Stimulated activated CD8-positive, alpha-beta memory T cell treated with anti-CD3 and anti-CD28 coated beads, Interleukin-12 subunit alpha, Interleukin-12 subunit beta, amount 100 ng/mL, for 24 hours (primary cell): ENCODE measurements around the gene SEMA3D.

Experiments
- DNase-seq: peaks from one replicate; pipeline ENCODE4 v3.0.0-alpha.2; 2020; ENCODE audit errors: extremely low read depth

The SEMA3D gene

DNA sequence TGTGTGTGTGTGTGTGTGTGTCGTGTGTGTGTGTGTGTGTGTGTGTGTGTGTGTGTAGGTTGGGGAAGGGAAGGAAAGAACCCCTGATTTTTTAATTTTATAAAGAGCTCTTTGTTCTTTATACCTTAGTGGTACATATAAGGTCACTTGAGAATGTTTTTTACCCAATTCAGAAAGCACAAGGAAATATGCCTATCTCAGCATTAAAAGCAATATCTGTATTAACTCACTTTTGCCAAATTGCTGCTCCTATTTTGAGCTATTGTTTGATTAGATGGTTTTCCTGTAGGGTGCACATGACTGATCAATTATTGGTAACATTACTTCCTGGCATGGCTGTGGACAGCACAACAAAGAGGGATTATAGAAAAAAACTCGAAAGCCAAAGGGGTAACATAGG, 60.5 kb downstream of the SEMA3D start:
- DNase-seq: no peak

DNA sequence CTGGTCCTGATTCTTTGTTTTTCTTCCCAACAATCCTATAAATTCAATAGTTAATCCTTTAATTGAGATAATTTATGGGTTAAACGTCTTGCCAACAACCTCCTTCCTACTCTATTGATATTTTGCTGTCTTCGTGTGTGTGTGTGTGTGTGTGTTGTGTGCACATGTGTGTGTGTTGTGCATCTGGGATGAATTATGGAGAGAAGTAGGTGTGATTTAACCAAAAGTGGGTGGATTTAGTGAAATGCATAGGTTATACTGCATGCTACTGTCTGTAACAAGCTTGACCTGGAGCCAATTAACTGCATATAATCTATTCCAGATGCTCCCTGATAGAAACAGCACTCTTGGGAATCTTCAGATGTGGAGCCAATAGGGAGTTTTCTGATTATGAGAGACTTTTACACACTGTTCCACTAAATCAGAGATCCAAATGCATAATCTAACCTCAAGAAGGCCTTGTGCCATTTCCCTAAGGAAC, 61.2 kb downstream of the SEMA3D start:
- DNase-seq: no peak

DNA sequence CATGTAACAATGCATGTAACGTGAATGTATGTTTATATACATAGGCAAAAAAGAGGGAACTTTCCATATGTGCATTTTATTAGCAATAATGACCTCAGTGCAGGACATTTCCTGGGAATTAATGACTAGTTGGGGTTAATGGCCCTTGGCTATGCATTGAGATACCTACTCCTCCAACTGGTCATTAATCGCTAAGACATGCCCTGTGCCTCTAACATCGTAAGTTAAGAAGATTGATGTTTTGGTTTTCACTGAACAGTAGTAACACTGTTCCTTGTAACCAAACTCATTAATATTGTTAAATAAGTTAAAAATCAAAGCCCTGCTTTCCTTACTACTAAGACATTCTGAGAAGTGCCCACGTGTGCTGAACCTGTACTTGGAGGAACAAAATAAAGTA, 61.7 kb downstream of the SEMA3D start:
- no peak for DNase-seq

DNA sequence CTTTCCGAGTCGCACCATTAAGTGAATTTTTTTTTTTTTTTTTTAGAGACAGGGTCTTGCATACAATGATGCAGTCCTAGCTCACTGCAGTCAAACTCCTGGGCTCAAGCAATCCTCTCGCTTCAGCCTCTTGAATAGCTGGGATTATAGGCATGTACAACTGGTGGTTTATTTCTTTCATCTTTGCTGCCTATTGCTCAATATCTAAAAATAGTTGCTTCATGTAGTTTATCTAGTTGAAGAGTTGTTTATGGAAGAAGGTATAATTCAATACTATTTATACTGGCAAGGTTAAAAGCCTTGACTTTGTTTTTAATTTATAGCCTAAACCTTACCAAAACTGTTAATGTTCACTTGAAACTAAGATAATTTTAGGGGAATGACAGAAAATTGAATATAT, 66.9 kb downstream of the SEMA3D start:
- no peak for DNase-seq

DNA sequence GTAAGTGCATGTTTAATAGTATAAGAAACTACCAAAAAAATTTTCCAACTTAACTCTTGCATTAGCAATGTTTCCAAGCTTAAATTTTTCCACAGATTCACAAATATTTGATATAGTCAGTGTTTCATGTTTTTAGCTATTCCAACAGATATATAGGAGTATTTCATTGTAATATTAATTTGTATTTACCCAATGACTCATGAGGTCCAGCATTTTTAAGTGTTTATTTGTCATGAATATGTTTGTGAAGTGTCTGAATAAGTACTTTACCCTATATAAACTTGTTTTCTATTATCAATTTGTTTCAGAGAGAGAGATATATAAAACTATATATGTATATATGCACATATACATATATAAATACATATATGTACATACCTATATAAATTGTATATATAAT, 71.0 kb downstream of the SEMA3D start:
- DNase-seq: no peak

DNA sequence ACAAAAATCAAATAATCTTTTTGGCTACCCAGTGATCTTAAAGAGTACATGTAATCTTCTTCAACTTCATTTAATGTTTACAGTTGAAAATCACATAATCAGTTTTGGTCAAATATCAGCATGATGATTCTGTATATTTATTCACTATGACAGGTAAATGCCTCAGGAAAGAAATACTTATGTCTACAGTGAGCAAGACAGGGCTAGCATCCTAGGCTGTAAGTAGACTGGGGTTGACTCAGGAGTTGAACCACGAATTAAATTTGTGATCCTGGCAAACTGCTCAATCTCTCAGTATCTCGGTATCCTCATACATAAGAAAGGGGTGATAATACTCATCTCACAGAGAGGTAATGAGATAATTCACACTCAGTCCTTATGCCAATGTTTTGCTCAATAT, 71.8 kb downstream of the SEMA3D start:
- DNase-seq: no peak

DNA sequence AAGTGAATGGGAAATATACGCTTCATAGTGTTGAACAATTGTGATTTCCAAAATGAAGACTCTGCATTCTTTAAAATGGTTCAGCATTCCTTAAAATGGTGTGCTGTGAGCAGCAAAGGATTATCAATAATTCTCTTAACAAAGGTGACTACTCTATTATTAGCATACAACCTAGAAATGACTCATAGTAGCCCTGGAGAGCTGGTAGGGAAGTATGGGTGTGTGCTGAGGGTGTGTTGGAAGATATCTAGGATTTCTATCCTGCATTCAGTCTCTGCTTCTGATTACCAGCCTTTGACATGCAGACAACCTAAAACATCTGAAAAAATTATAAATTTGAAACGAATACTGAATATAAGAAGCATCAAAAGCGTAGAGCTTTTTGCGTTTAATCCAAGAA, 72.5 kb downstream of the SEMA3D start:
- DNase-seq: no peak

DNA sequence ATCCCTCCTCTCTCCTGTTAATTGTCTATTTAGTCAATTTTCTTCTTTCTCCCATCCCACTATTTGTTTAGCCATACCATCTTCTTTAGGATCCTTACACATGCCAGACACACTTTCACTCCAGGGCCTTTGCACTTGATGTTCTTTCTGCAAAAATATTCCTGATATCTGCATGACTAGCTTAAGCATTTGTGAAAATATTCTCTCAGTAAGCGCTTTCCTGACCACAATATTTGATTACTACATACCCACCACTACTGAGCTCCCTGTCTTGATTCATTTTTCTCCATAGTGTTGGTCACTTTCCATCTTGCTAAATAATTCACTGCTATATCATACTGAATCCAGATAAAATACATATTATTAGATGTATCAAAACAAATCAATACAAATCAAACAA, 75.1 kb downstream of the SEMA3D start:
- no peak for DNase-seq

DNA sequence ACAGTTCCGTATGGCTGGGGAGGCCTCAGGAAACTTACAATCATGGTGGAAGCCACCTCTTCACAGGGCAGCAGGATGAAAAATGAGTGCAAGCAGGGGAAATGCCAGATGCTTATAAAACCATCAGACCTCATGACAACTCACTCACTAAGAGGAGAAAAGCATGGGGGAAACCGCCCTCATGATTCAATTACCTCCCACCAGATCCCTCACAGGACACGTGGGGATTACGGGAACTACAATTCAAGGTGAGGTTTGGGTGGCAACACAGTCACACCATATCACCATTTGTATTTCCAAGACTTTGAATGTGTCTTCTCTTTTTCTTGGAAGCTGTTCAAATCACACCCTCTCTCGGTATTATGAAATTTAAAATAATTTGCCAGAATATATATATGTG, 80.1 kb downstream of the SEMA3D start:
- no peak for DNase-seq

DNA sequence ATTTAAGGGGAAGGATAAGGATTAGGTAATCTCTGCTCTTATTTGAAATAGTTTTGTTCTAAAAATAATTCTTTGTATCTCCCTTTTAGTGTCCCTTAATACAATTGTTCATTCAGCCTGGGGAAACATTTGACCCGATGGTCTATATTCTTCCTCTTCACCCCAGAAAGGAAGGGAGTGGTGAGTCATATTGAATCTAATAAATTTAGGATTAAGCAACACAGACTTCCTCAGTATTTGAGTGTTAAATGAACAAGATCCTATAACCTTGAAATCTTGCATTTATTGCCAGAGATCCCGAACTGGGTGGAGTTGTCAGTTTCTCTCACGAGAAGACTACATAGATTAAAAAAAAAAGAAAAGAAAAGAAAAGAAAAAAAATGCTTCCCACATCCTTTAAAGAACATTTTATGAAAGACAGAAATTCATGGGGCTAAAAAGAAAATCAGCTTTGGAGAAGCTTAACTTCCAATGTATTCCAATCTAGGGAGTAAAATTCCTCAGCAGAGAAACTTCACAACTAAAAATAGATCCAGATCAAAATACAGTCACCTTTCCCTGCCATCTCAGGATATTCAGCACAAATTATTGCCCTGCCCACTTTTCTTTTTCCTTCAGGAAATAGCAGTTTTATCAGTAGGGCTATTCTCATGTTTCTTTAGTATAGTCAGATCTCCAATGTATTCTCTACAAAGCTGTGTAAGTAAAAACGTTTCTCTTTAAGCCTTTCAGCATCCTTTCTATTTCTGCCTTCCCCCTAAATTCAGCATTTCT, 82.2 kb downstream of the SEMA3D start:
- no peak for DNase-seq

DNA sequence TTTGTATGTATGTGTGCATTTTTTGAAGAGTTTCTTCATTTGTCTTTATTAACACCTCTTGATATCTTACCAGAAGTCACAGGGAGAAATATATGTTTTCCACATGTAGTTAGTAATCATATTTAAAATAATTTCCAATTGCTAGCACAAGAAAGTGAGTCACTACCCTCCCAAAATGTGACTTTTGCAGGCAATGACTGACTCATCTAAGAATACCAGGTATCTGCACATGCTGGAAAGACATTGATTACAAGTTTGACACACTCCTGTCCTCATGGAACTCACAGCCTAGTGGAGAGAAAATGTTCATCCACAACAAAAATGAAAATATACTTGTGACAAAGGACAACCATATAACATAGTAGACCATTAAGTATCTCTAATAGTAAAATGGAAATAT, 82.9 kb downstream of the SEMA3D start:
- no peak for DNase-seq

DNA sequence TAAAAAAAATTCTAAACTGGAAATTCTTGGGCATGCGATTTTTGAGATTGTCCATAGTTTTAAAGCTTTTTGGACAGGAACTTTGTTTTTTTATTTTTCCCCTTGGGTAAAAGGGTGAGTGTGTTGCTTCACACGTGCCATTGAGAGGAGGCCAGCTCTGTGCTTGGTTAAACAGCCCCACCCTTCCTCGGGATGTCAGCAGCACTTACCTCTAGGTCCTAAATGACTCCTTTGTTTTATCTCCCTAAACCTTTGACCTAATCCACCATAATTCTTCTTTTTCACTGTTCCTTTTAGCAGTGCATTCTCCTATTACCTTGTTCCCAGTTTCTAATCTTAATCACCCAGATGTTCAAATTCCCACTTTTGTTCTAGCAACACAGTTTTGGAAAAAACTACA, 83.5 kb downstream of the SEMA3D start:
- DNase-seq: no peak

DNA sequence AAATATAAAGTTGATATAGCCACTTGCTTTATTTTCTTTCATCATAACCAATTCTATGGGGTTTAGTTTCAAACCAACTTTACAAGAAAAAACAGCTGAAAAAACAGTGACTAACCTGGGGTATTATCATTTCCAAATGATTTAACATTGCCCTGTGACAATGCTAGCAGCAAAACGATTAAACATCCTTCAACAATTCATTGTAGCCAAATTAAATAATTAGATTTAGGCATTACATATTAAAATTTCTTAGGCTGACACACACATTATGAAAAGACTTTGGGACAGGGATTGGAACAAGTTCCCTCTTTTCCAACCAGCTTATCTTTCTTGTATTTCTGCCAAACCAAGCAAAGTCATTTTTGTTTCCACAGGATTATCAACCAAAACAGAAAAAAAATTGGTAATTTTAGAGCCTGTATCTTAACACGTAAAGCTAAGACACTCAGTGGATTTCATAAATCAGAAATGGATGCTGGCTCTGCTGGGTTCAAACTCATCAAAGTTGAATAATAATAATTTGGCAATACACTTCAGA, 84.0 kb downstream of the SEMA3D start:
- DNase-seq: no peak

DNA sequence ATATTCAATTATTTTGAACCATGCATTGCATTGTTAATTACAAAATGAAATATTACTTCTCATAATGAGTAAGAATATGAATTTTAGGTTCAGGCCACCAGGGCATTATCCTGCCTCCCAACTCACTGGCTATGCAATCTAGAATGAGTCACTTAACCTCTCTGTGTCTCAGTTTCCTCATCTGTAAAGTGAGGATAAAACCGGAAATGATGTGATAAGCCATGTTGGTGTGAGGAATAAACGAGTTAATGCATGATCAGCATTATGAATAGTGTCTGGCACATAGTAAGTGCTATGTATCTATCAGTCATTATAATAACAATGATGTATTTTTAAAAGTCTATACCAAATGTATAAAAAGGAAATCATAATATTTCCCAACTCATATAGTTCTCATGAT, 85.5 kb downstream of the SEMA3D start:
- DNase-seq: no peak

DNA sequence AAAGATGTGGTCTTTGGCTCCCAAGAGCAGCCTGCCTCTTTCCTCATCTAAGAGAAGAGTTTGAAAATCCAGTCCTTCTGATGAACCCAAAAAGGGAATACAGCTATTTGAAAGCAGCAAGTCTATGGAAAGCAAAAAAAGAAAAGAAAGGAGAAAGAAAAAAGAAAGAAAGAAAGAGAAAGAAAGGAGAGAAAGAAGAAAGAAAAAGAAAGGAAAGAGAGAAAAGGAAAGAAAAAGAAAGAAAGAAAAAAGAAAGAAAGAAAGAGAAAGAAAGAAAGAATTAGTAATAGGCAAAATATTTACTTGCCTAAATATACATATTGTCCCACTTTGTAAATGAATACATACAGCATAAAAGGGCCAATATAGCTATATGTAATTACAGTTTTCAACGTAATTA, 89.0 kb downstream of the SEMA3D start:
- DNase-seq: no peak

DNA sequence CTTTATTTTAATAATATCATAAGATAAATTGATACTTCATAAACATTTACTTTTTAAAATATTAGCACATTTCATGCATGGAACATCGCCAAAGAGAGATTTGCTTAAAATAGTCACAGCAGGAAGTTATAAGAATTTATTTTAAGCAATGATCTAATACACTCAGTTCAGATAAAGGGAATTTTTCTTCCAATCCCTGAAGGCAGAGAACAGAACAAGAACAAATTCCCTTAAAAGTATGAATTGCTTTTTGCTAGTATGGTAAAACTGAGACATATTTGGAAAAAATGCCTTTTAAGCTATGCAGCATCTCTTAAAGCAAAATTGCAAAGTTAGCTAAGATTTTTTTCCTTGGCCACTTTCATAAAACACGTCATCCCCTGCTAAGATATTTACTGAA, 91.0 kb downstream of the SEMA3D start:
- DNase-seq: no peak

DNA sequence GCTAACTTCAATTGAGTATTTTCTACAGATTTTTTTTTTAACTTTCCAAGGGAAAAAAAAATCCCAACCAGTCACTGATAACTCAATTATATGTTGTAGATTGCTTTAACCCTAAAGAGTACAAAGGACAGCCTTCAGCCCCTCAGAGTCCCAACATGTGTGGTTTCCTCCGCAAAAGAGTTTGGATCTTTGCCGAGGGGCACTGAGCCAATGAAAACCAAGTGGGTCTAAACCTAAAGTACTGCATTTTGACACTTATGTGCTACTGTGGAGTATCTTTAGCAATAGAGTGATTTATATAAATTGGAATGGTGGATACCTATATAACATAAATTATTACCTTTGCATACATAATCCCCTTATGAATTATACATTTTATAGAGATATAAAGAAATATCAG, 91.5 kb downstream of the SEMA3D start:
- DNase-seq: no peak

DNA sequence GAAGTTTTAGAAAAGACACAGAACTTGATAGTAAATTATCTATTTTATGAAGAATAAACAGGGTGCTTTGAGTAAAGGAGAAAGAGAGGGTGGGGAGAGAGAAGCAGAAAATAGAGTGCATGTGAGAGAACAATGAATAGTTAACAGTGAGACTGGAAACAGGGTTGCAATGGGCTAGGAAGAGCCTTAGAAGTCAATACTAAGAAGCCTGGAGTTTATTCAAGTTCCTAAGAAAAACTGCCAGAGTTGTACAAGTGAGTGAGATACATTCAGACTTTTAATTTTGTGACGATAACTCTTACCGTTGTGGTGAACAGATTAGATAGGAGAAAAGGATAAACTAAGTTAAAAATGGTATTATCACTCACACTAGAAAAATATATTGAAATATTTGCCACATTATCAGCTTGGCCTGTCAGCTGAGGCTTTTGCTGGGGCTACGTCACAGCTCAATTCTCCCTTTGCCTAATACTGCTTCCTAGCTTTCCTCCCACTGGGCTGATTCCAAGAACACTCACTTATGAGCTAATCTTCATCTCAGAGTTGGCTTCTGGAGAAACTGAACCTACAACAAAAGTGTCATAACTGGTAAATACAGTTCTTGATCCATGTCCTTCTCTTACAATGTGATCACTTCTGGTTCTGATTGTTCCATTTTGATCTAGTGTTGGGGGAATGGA, 92.7 kb downstream of the SEMA3D start:
- no peak for DNase-seq

DNA sequence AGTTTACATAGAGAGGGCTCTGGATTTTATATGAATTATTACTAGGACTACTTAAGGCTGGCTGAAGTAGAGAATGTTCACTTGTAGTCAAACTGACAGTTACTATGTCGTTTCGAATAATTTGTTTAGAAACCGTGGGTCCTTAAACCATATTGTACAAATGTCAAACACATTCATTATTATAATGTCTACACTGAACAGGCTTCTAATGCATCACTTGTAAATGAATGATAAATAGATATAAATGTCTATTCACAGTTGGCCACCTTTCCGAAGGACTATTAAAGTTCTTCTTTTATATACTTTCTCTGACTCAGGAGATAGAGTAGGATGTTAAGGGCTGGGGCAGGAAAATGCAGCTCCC, 95.3 kb downstream of the SEMA3D start:
- no peak for DNase-seq

DNA sequence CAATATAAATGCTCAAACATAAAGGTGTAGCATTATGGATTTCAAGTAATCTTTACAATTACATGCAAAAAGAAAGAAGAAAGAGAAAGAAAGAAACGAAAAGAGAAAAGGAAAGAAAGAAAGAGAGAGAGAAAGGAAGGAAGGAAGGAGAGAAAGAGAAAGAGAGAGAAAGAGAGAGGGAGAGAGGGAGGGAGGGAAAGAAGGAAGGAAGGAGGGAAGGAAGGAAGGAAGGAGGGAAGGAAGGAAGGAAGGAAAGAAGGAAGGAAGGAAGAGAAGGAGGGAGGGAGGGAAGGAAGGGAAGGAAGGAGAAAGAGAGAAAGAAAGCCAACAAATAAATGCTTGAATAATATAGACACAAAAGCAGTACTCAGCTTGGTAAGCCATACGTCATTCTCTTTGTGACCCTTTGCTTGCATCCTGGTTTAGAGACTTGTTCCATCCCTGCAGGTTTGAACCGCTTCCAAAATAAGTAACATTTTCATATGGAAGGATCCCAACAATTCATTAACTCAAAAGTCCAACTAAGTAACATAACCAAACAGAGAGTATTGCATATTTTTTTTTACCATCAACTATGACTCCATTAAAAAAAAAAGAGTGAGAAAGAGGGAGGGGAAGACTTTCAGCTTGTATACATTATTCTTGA, 95.8 kb downstream of the SEMA3D start:
- DNase-seq: no peak

DNA sequence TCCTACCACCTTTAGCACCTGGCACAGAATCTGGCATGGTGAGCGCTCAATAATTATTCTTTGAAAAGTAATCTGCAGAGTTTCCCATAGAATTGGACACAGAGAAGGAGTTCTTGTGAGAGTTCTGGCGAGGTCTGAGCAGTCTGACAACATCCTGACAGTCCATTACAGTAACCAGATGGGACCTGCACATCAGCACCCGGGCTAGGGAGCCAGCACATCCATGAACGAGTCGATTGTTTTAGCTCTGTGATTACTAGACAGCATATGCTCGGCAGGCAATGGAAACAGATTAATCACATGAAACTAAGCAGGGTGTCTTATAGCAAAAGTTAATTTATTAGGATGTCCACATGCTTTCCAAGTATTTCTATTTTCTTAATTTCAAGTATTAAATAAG, 96.7 kb downstream of the SEMA3D start:
- DNase-seq: no peak

DNA sequence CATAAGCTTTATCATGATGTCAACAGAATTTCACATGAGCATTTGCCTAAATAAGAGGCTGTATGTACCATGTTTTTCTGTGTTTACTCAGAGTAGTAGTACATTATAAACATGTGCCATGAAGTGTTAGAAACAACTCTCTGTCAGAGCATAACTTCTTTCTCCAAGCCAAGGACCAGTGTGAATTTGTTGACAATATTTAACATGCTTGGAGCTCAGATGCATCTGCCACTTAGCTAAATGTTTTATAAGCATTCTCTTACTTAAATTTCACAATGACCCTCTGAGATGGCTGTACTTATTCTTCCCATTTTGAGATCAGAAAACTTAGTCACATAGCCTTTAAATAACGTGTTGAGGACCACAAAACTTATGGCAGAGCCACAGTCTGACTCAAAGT, 105.0 kb downstream of the SEMA3D start:
- no peak for DNase-seq

DNA sequence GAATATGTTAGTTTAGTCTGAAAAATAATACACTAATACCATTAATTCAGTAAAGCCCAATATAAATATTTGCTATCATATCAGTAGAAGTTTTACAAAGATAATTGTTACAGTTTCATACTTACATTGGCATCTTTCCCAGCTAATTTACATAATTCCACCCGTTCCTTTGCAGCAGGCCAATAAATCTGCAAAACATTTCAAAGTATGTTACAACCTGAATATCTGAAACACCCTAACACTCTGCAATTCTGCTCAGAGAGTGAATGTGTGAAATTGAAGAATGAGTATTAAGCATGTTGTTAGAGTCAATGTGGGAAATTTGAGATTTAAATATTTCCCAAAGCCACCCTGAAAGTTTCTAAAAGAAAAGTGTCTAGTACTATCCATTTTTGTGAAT, 105.5 kb downstream of the SEMA3D start:
- no peak for DNase-seq
